ENCODE results near the gene P2RY2.

Gene P2RY2

GRCh38 chr11:73218106-73218829 lies at the start of gene P2RY2:
TSS of gene P2RY2 (plus strand) at chr11:73218281. CDS start at chr11:73234160, 15,879 bp downstream.
- peak in 1 of 2 donors; percentile 39 for DNase-seq (ENCODE audit: low read depth in 2 of 2)

GRCh38 chr11:73168925-73169579 lies 49.0 kb upstream of the P2RY2 start:
- no peak for DNase-seq (ENCODE audit: low read depth in 2 of 2)

GRCh38 chr11:73170140-73170539 lies 47.9 kb upstream of the P2RY2 start:
- DNase-seq (ENCODE audit: low read depth in 2 of 2), result no peak

- no peak for DNase-seq (ENCODE audit: low read depth in 2 of 2)
Measured at GRCh38 chr11:73171436-73172161, 46.5 kb upstream of the P2RY2 start.

GRCh38 chr11:73172992-73173656 lies 45.0 kb upstream of the P2RY2 start:
- DNase-seq (ENCODE audit: low read depth in 2 of 2), result no peak

GRCh38 chr11:73173755-73174494 lies 44.2 kb upstream of the P2RY2 start:
- no peak for DNase-seq (ENCODE audit: low read depth in 2 of 2)

GRCh38 chr11:73174495-73174791 lies 43.6 kb upstream of the P2RY2 start:
- no peak for DNase-seq (ENCODE audit: low read depth in 2 of 2)

- DNase-seq (ENCODE audit: low read depth in 2 of 2), result no peak
Measured at GRCh38 chr11:73175551-73176144, 42.4 kb upstream of the P2RY2 start.

GRCh38 chr11:73176145-73176873 lies 41.8 kb upstream of the P2RY2 start:
- DNase-seq (ENCODE audit: low read depth in 2 of 2), result no peak

- DNase-seq (ENCODE audit: low read depth in 2 of 2), result no peak
Measured at GRCh38 chr11:73176874-73177155, 41.3 kb upstream of the P2RY2 start.

- DNase-seq (ENCODE audit: low read depth in 2 of 2), result no peak
Measured at GRCh38 chr11:73177380-73177777, 40.7 kb upstream of the P2RY2 start.

- DNase-seq (ENCODE audit: low read depth in 2 of 2), result peak; percentile 58 to 68
Measured at GRCh38 chr11:73177778-73178539, 40.1 kb upstream of the P2RY2 start.

- no peak for DNase-seq (ENCODE audit: low read depth in 2 of 2)
Measured at GRCh38 chr11:73178681-73179080, 39.4 kb upstream of the P2RY2 start.

GRCh38 chr11:73182824-73183321 lies 35.2 kb upstream of the P2RY2 start:
- DNase-seq (ENCODE audit: low read depth in 2 of 2), result no peak

- DNase-seq (ENCODE audit: low read depth in 2 of 2), result peak; percentile 38 to 60
Measured at GRCh38 chr11:73184953-73185671, 33.0 kb upstream of the P2RY2 start.

- no peak for DNase-seq (ENCODE audit: low read depth in 2 of 2)
Measured at GRCh38 chr11:73185680-73186293, 32.3 kb upstream of the P2RY2 start.

GRCh38 chr11:73186294-73186850 lies 31.7 kb upstream of the P2RY2 start:
- no peak for DNase-seq (ENCODE audit: low read depth in 2 of 2)

GRCh38 chr11:73186886-73187285 lies 31.2 kb upstream of the P2RY2 start:
- DNase-seq (ENCODE audit: low read depth in 2 of 2), result no peak
